Measurements from ENCODE around the gene EPHB4. TPM values are rescaled to one million over a fixed set of nuclear protein-coding genes. Genes with fewer than 3 reads are reported as not detected.

EPHB4 gene
- total and polyA plus RNA-seq, 2 experiments from 2014 or later, result 29.5 to 53.6 TPM

GRCh38 chr7:100840470-100841100, 13.3 kb upstream of the EPHB4 start:
- DNase-seq (ENCODE audit: low read depth in 1 of 2, low spot score in 1 of 2), result no peak
- TF ChIP-seq CTCF (IDR thresholded peaks at IDR 0.05; ENCODE audit: low read depth, low read length), result no peak
- H3K4me3 ChIP-seq, result no peak overlapping the region
- H3K27ac ChIP-seq, result peak overlapping the region; percentile 74
- no peaks in the 10 kb centered on the region for H3K9me3 ChIP-seq (ENCODE audit: low read depth)
- H3K4me1 ChIP-seq (ENCODE audit: low read depth), result peaks cover 18% of the 10 kb centered on the region
- no peaks in the 10 kb centered on the region for H3K27me3 ChIP-seq
- H3K36me3 ChIP-seq, result no peaks in the 10 kb centered on the region

- no peaks in the 10 kb centered on the region for H3K36me3 ChIP-seq
- peak overlapping the region; percentile 51 for H3K27ac ChIP-seq
- no peaks in the 10 kb centered on the region for H3K9me3 ChIP-seq (ENCODE audit: low read depth)
- no peak overlapping the region for H3K4me3 ChIP-seq
- no peak for TF ChIP-seq CTCF (IDR thresholded peaks at IDR 0.05; ENCODE audit: low read depth, low read length)
- no peak for DNase-seq (ENCODE audit: low read depth in 1 of 2, low spot score in 1 of 2)
- H3K27me3 ChIP-seq, result no peaks in the 10 kb centered on the region
- H3K4me1 ChIP-seq (ENCODE audit: low read depth), result peaks cover 18% of the 10 kb centered on the region
Observed at GRCh38 chr7:100839361-100839760, 12.0 kb upstream of the EPHB4 start.

- Histone ChIP-seq H3K4me1 (ENCODE audit: low read depth) (peaks cover 18% of the 10 kb centered on the region), H3K27me3 (no peaks in the 10 kb centered on the region), H3K36me3 (no peaks in the 10 kb centered on the region), H3K9me3 (ENCODE audit: low read depth) (no peaks in the 10 kb centered on the region), H3K27ac (peak overlapping the region; percentile 59), H3K4me3 (peak overlapping the region; percentile 15)
- DNase-seq (ENCODE audit: low read depth in 1 of 2, low spot score in 1 of 2), result peak; percentile 93 to 96
- no peak for TF ChIP-seq CTCF (IDR thresholded peaks at IDR 0.05; ENCODE audit: low read depth, low read length)
Observed at GRCh38 chr7:100837099-100837836, 9.9 kb upstream of the EPHB4 start.

GRCh38 chr7:100836812-100837098, 9.4 kb upstream of the EPHB4 start:
- TF ChIP-seq CTCF (IDR thresholded peaks at IDR 0.05; ENCODE audit: low read depth, low read length), result no peak
- no peaks in the 10 kb centered on the region for H3K36me3 ChIP-seq
- peak overlapping the region; percentile 59 for H3K27ac ChIP-seq
- H3K27me3 ChIP-seq, result no peaks in the 10 kb centered on the region
- peaks cover 18% of the 10 kb centered on the region for H3K4me1 ChIP-seq (ENCODE audit: low read depth)
- H3K9me3 ChIP-seq (ENCODE audit: low read depth), result no peaks in the 10 kb centered on the region
- DNase-seq (ENCODE audit: low read depth in 1 of 2, low spot score in 1 of 2), result no peak
- peak overlapping the region; percentile 15 for H3K4me3 ChIP-seq

- no peak overlapping the region for H3K4me3 ChIP-seq
- peak in 1 of 2 donors; percentile 17 for DNase-seq (ENCODE audit: low read depth in 1 of 2, low spot score in 1 of 2)
Observed at GRCh38 chr7:100835903-100836811, 8.8 kb upstream of the EPHB4 start.

More at GRCh38 chr7:100835903-100836811, 8.8 kb upstream of the EPHB4 start:
- no peaks in the 10 kb centered on the region for H3K9me3 ChIP-seq (ENCODE audit: low read depth)
- no peaks in the 10 kb centered on the region for H3K36me3 ChIP-seq
- H3K27ac ChIP-seq, result peak overlapping the region; percentile 59
- TF ChIP-seq CTCF (IDR thresholded peaks at IDR 0.05; ENCODE audit: low read depth, low read length), result no peak
- peaks cover 17% of the 10 kb centered on the region for H3K4me1 ChIP-seq (ENCODE audit: low read depth)
- H3K27me3 ChIP-seq, result no peaks in the 10 kb centered on the region
